ENCODE data around the gene TPM4.

- TF ChIP-seq, protein P1, sequence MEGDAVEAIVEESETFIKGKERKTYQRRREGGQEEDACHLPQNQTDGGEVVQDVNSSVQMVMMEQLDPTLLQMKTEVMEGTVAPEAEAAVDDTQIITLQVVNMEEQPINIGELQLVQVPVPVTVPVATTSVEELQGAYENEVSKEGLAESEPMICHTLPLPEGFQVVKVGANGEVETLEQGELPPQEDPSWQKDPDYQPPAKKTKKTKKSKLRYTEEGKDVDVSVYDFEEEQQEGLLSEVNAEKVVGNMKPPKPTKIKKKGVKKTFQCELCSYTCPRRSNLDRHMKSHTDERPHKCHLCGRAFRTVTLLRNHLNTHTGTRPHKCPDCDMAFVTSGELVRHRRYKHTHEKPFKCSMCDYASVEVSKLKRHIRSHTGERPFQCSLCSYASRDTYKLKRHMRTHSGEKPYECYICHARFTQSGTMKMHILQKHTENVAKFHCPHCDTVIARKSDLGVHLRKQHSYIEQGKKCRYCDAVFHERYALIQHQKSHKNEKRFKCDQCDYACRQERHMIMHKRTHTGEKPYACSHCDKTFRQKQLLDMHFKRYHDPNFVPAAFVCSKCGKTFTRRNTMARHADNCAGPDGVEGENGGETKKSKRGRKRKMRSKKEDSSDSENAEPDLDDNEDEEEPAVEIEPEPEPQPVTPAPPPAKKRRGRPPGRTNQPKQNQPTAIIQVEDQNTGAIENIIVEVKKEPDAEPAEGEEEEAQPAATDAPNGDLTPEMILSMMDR (IDR thresholded peaks at IDR 0.05; ENCODE audit: poor library complexity, severe bottlenecking), result no peak
- TF ChIP-seq EZH2 (IDR thresholded peaks at IDR 0.05; ENCODE audit: borderline replicate concordance, insufficient read depth, low read length, poor library complexity, severe bottlenecking), result no peak
- no peak for TF ChIP-seq RAD21 (conservative IDR thresholded peaks at IDR 0.05)
- no peak for TF ChIP-seq SMC3 (conservative IDR thresholded peaks at IDR 0.05; ENCODE audit: poor library complexity)
- TF ChIP-seq POLR2AphosphoS5 (IDR thresholded peaks at IDR 0.05), result no peak
- TF ChIP-seq TAF1 (IDR thresholded peaks at IDR 0.05; ENCODE audit: low read depth), result no peak
- TF ChIP-seq, protein P2, sequence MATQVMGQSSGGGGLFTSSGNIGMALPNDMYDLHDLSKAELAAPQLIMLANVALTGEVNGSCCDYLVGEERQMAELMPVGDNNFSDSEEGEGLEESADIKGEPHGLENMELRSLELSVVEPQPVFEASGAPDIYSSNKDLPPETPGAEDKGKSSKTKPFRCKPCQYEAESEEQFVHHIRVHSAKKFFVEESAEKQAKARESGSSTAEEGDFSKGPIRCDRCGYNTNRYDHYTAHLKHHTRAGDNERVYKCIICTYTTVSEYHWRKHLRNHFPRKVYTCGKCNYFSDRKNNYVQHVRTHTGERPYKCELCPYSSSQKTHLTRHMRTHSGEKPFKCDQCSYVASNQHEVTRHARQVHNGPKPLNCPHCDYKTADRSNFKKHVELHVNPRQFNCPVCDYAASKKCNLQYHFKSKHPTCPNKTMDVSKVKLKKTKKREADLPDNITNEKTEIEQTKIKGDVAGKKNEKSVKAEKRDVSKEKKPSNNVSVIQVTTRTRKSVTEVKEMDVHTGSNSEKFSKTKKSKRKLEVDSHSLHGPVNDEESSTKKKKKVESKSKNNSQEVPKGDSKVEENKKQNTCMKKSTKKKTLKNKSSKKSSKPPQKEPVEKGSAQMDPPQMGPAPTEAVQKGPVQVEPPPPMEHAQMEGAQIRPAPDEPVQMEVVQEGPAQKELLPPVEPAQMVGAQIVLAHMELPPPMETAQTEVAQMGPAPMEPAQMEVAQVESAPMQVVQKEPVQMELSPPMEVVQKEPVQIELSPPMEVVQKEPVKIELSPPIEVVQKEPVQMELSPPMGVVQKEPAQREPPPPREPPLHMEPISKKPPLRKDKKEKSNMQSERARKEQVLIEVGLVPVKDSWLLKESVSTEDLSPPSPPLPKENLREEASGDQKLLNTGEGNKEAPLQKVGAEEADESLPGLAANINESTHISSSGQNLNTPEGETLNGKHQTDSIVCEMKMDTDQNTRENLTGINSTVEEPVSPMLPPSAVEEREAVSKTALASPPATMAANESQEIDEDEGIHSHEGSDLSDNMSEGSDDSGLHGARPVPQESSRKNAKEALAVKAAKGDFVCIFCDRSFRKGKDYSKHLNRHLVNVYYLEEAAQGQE (IDR thresholded peaks at IDR 0.05; ENCODE audit: borderline replicate concordance), result no peak
- no peak for TF ChIP-seq EP300 (conservative IDR thresholded peaks at IDR 0.05; ENCODE audit: poor library complexity, severe bottlenecking)
- TF ChIP-seq MXI1 (conservative IDR thresholded peaks at IDR 0.05; ENCODE audit: poor library complexity, severe bottlenecking), result no peak
Measured at GRCh38 chr19:16146112-16146511, 69.8 kb downstream of the TPM4 start.
